IMR-90 (cell line): Measurements from ENCODE around the gene INPPL1.
A peak's percentile ranks its signal among the peaks of the same experiment; 100 is the strongest.

Source experiments
- BHLHE40 ChIP-seq: fragments of 150-350 bp; IDR thresholded peaks from 2 replicates; pipeline ENCODE4 v1.6.1; 2016; ENCODE audit warnings: mild to moderate bottlenecking, low read depth, low read length
- CEBPB ChIP-seq: IDR thresholded peaks from 2 replicates; pipeline ENCODE4 v1.6.1; 2012; ENCODE audit warnings: low read depth, low read length, improper control_type of control experiment
- CTCF ChIP-seq: conservative IDR thresholded peaks from 2 replicates; pipeline ENCODE4 v1.5.1; 2012; ENCODE audit warnings: mild to moderate bottlenecking, low read depth, low read length, improper control_type of control experiment
- FOS ChIP-seq: fragments of 150-350 bp; IDR thresholded peaks from 2 replicates; pipeline ENCODE4 v1.6.1; 2016; ENCODE audit warnings: low read depth, low read length
- MXI1 ChIP-seq: IDR thresholded peaks from 2 replicates; pipeline ENCODE4 v1.6.1; 2012; ENCODE audit warnings: low read depth, mild to moderate bottlenecking, low read length, moderate library complexity, borderline replicate concordance
- NFE2L2 ChIP-seq: fragments of 150-350 bp; IDR thresholded peaks from 2 replicates; pipeline ENCODE4 v1.6.1; 2016; ENCODE audit warnings: low read depth, mild to moderate bottlenecking, low read length
- POLR2A ChIP-seq: IDR thresholded peaks from 2 replicates; pipeline ENCODE4 v1.6.1; 2012; ENCODE audit warnings: mild to moderate bottlenecking, low read depth, low read length
- RAD21 ChIP-seq: IDR thresholded peaks from 2 replicates; pipeline ENCODE4 v1.6.1; 2012; ENCODE audit warnings: low read length, improper control_type of control experiment
- RFX5 ChIP-seq: IDR thresholded peaks from 2 replicates; pipeline ENCODE4 v1.8.0; 2012; ENCODE audit warnings: low read depth, mild to moderate bottlenecking, low read length, moderate library complexity
- SMC3 ChIP-seq: fragments of 150-350 bp; IDR thresholded peaks from 2 replicates; pipeline ENCODE4 v1.6.1; 2016; ENCODE audit warnings: low read depth, mild to moderate bottlenecking, antibody characterized with exemption, low read length, moderate library complexity

GRCh38 chr11:72238040-72238450 is 13.5 kb downstream of the INPPL1 start:
- TF ChIP-seq RFX5 (no peak), POLR2A (no peak), RAD21 (peak; percentile 71), CTCF (peak; percentile 66), BHLHE40 (no peak), NFE2L2 (no peak), MXI1 (no peak), CEBPB (no peak), FOS (no peak), SMC3 (peak; percentile 76)
